ENCODE measurements around the gene TAPT1. TPM values are rescaled to one million over a fixed set of nuclear protein-coding genes. Genes with fewer than 3 reads are reported as not detected.

TAPT1 gene
- total RNA-seq, 1 donor from 2014 or later: 31.8 TPM

- Histone ChIP-seq H3K9ac (ENCODE audit: low read depth in 1 of 3, low read length in 3 of 3) (no peak overlapping the region), H3K9me3 (ENCODE audit: control insufficient read depth in 3 of 3, low read length in 3 of 3) (peaks cover 0 to 3% (median 0%) of the 10 kb centered on the region in 3 donors), H3K4me3 (ENCODE audit: low read length in 3 of 3) (no peak overlapping the region), H3K4me1 (ENCODE audit: control insufficient read depth in 3 of 3, insufficient read depth in 3 of 3, low read length in 3 of 3) (peaks cover 0 to 6% (median 5%) of the 10 kb centered on the region in 3 donors), H3K27ac (ENCODE audit: low read depth, low read length) (no peak overlapping the region), H3K36me3 (ENCODE audit: control insufficient read depth in 3 of 3, insufficient read depth in 3 of 3, low read length in 3 of 3) (no peaks in the 10 kb centered on the region), H3K27me3 (ENCODE audit: control insufficient read depth in 3 of 3, insufficient read depth in 3 of 3, low read length in 3 of 3) (no peaks in the 10 kb centered on the region)
Measured at GRCh38 chr4:16142598-16143310, 83.5 kb downstream of the TAPT1 start.

- H3K36me3 ChIP-seq (ENCODE audit: control insufficient read depth in 3 of 3, insufficient read depth in 3 of 3, low read length in 3 of 3): no peaks in the 10 kb centered on the region
- no peak overlapping the region for H3K27ac ChIP-seq (ENCODE audit: low read depth, low read length)
- H3K4me3 ChIP-seq (ENCODE audit: low read length in 3 of 3): no peak overlapping the region
- H3K27me3 ChIP-seq (ENCODE audit: control insufficient read depth in 3 of 3, insufficient read depth in 3 of 3, low read length in 3 of 3): no peaks in the 10 kb centered on the region
- H3K9me3 ChIP-seq (ENCODE audit: control insufficient read depth in 3 of 3, low read length in 3 of 3): peaks cover 0 to 3% (median 0%) of the 10 kb centered on the region in 3 donors
- peaks cover 0 to 6% (median 5%) of the 10 kb centered on the region in 3 donors for H3K4me1 ChIP-seq (ENCODE audit: control insufficient read depth in 3 of 3, insufficient read depth in 3 of 3, low read length in 3 of 3)
- no peak overlapping the region for H3K9ac ChIP-seq (ENCODE audit: low read depth in 1 of 3, low read length in 3 of 3)
Measured at GRCh38 chr4:16140879-16141249, 85.4 kb downstream of the TAPT1 start.

GRCh38 chr4:16140231-16140878 lies 85.9 kb downstream of the TAPT1 start:
- Histone ChIP-seq H3K4me1 (ENCODE audit: control insufficient read depth in 3 of 3, insufficient read depth in 3 of 3, low read length in 3 of 3) (peaks cover 0 to 6% (median 5%) of the 10 kb centered on the region in 3 donors), H3K27me3 (ENCODE audit: control insufficient read depth in 3 of 3, insufficient read depth in 3 of 3, low read length in 3 of 3) (no peaks in the 10 kb centered on the region)

GRCh38 chr4:16139066-16139945 lies 87.0 kb downstream of the TAPT1 start:
- H3K27ac ChIP-seq (ENCODE audit: low read depth, low read length): no peak overlapping the region
- no peak overlapping the region for H3K9ac ChIP-seq (ENCODE audit: low read depth in 1 of 3, low read length in 3 of 3)

More at GRCh38 chr4:16140231-16140878, 85.9 kb downstream of the TAPT1 start:
- Histone ChIP-seq H3K27ac (ENCODE audit: low read depth, low read length) (no peak overlapping the region), H3K9ac (ENCODE audit: low read depth in 1 of 3, low read length in 3 of 3) (no peak overlapping the region), H3K36me3 (ENCODE audit: control insufficient read depth in 3 of 3, insufficient read depth in 3 of 3, low read length in 3 of 3) (no peaks in the 10 kb centered on the region), H3K9me3 (ENCODE audit: control insufficient read depth in 3 of 3, low read length in 3 of 3) (peaks cover 0 to 3% (median 0%) of the 10 kb centered on the region in 3 donors), H3K4me3 (ENCODE audit: low read length in 3 of 3) (no peak overlapping the region)

GRCh38 chr4:16136827-16137226 lies 89.4 kb downstream of the TAPT1 start:
- no peak overlapping the region for H3K4me3 ChIP-seq (ENCODE audit: low read length in 3 of 3)
- no peak overlapping the region for H3K9ac ChIP-seq (ENCODE audit: low read depth in 1 of 3, low read length in 3 of 3)
- no peaks in the 10 kb centered on the region for H3K36me3 ChIP-seq (ENCODE audit: control insufficient read depth in 3 of 3, insufficient read depth in 3 of 3, low read length in 3 of 3)
- H3K4me1 ChIP-seq (ENCODE audit: control insufficient read depth in 3 of 3, insufficient read depth in 3 of 3, low read length in 3 of 3): peaks cover 0 to 6% (median 5%) of the 10 kb centered on the region in 3 donors
- H3K27ac ChIP-seq (ENCODE audit: low read depth, low read length): no peak overlapping the region
- H3K27me3 ChIP-seq (ENCODE audit: control insufficient read depth in 3 of 3, insufficient read depth in 3 of 3, low read length in 3 of 3): no peaks in the 10 kb centered on the region
- H3K9me3 ChIP-seq (ENCODE audit: control insufficient read depth in 3 of 3, low read length in 3 of 3): no peaks in the 10 kb centered on the region

More at GRCh38 chr4:16139066-16139945, 87.0 kb downstream of the TAPT1 start:
- peaks cover 0 to 6% (median 5%) of the 10 kb centered on the region in 3 donors for H3K4me1 ChIP-seq (ENCODE audit: control insufficient read depth in 3 of 3, insufficient read depth in 3 of 3, low read length in 3 of 3)
- H3K36me3 ChIP-seq (ENCODE audit: control insufficient read depth in 3 of 3, insufficient read depth in 3 of 3, low read length in 3 of 3): no peaks in the 10 kb centered on the region
- H3K4me3 ChIP-seq (ENCODE audit: low read length in 3 of 3): no peak overlapping the region
- H3K9me3 ChIP-seq (ENCODE audit: control insufficient read depth in 3 of 3, low read length in 3 of 3): peaks cover 0 to 3% (median 0%) of the 10 kb centered on the region in 3 donors
- H3K27me3 ChIP-seq (ENCODE audit: control insufficient read depth in 3 of 3, insufficient read depth in 3 of 3, low read length in 3 of 3): no peaks in the 10 kb centered on the region

GRCh38 chr4:16136311-16136710 lies 90.0 kb downstream of the TAPT1 start:
- no peak overlapping the region for H3K27ac ChIP-seq (ENCODE audit: low read depth, low read length)
- H3K4me1 ChIP-seq (ENCODE audit: control insufficient read depth in 3 of 3, insufficient read depth in 3 of 3, low read length in 3 of 3): peaks cover 0 to 5% (median 3%) of the 10 kb centered on the region in 3 donors

GRCh38 chr4:16133406-16133805 lies 92.9 kb downstream of the TAPT1 start:
- Histone ChIP-seq H3K27ac (ENCODE audit: low read depth, low read length) (no peak overlapping the region), H3K9me3 (ENCODE audit: control insufficient read depth in 3 of 3, low read length in 3 of 3) (no peaks in the 10 kb centered on the region), H3K4me1 (ENCODE audit: control insufficient read depth in 3 of 3, insufficient read depth in 3 of 3, low read length in 3 of 3) (no peaks in the 10 kb centered on the region), H3K4me3 (ENCODE audit: low read length in 3 of 3) (no peak overlapping the region), H3K36me3 (ENCODE audit: control insufficient read depth in 3 of 3, insufficient read depth in 3 of 3, low read length in 3 of 3) (no peaks in the 10 kb centered on the region), H3K27me3 (ENCODE audit: control insufficient read depth in 3 of 3, insufficient read depth in 3 of 3, low read length in 3 of 3) (no peaks in the 10 kb centered on the region), H3K9ac (ENCODE audit: low read depth in 1 of 3, low read length in 3 of 3) (no peak overlapping the region)

More at GRCh38 chr4:16136311-16136710, 90.0 kb downstream of the TAPT1 start:
- Histone ChIP-seq H3K36me3 (ENCODE audit: control insufficient read depth in 3 of 3, insufficient read depth in 3 of 3, low read length in 3 of 3) (no peaks in the 10 kb centered on the region), H3K9ac (ENCODE audit: low read depth in 1 of 3, low read length in 3 of 3) (no peak overlapping the region), H3K27me3 (ENCODE audit: control insufficient read depth in 3 of 3, insufficient read depth in 3 of 3, low read length in 3 of 3) (no peaks in the 10 kb centered on the region), H3K9me3 (ENCODE audit: control insufficient read depth in 3 of 3, low read length in 3 of 3) (no peaks in the 10 kb centered on the region), H3K4me3 (ENCODE audit: low read length in 3 of 3) (no peak overlapping the region)

GRCh38 chr4:16131293-16131692 lies 95.0 kb downstream of the TAPT1 start:
- no peak overlapping the region for H3K27ac ChIP-seq (ENCODE audit: low read depth, low read length)
- no peaks in the 10 kb centered on the region for H3K4me1 ChIP-seq (ENCODE audit: control insufficient read depth in 3 of 3, insufficient read depth in 3 of 3, low read length in 3 of 3)
- no peak overlapping the region for H3K4me3 ChIP-seq (ENCODE audit: low read length in 3 of 3)
- H3K36me3 ChIP-seq (ENCODE audit: control insufficient read depth in 3 of 3, insufficient read depth in 3 of 3, low read length in 3 of 3): no peaks in the 10 kb centered on the region
- no peaks in the 10 kb centered on the region for H3K27me3 ChIP-seq (ENCODE audit: control insufficient read depth in 3 of 3, insufficient read depth in 3 of 3, low read length in 3 of 3)
- no peaks in the 10 kb centered on the region for H3K9me3 ChIP-seq (ENCODE audit: control insufficient read depth in 3 of 3, low read length in 3 of 3)
- no peak overlapping the region for H3K9ac ChIP-seq (ENCODE audit: low read depth in 1 of 3, low read length in 3 of 3)

- H3K4me3 ChIP-seq (ENCODE audit: low read length in 3 of 3): no peak overlapping the region
- no peaks in the 10 kb centered on the region for H3K27me3 ChIP-seq (ENCODE audit: control insufficient read depth in 3 of 3, insufficient read depth in 3 of 3, low read length in 3 of 3)
- no peaks in the 10 kb centered on the region for H3K4me1 ChIP-seq (ENCODE audit: control insufficient read depth in 3 of 3, insufficient read depth in 3 of 3, low read length in 3 of 3)
- H3K9me3 ChIP-seq (ENCODE audit: control insufficient read depth in 3 of 3, low read length in 3 of 3): no peaks in the 10 kb centered on the region
- no peak overlapping the region for H3K9ac ChIP-seq (ENCODE audit: low read depth in 1 of 3, low read length in 3 of 3)
- H3K27ac ChIP-seq (ENCODE audit: low read depth, low read length): no peak overlapping the region
- H3K36me3 ChIP-seq (ENCODE audit: control insufficient read depth in 3 of 3, insufficient read depth in 3 of 3, low read length in 3 of 3): no peaks in the 10 kb centered on the region
Measured at GRCh38 chr4:16129336-16129735, 96.9 kb downstream of the TAPT1 start.

All from skeletal muscle tissue (tissue), 4 donors.